GM10248 (cell line): ENCODE measurements around the gene USP10.
A peak's percentile ranks its signal among the peaks of the same experiment; 100 is the strongest.

Experiments
- CTCF ChIA-PET: fragments of 300-600 bp; sonication (Branson Sonifier 250); formaldehyde crosslinking; extraction: SDS; loops from one replicate; lab custom pipeline; 2021; ENCODE audit warnings: antibody characterized with exemption; lab: Yijun Ruan, JAX
- POLR2A ChIA-PET: fragments of 350-650 bp; sonication (Branson Sonifier 250); formaldehyde crosslinking; extraction: SDS; loops from one replicate; lab custom pipeline; 2020; ENCODE audit warnings: antibody characterized with exemption; lab: Yijun Ruan, JAX
- DNase-seq: peaks from one replicate; pipeline ENCODE4 v3.0.0; 2012; ENCODE audit errors: extremely low spot score
- CTCF ChIP-seq: IDR thresholded peaks from 2 replicates; pipeline ENCODE4 v1.5.1; 2012; ENCODE audit warnings: mild to moderate bottlenecking, low read depth; ENCODE audit errors: extremely low read depth, missing control alignments, control extremely low read depth

Gene USP10

GRCh38 chr16:84663433-84664101 is 36.2 kb upstream of the USP10 start:
- peak; percentile 63 for DNase-seq
- peak; percentile 1 for TF ChIP-seq CTCF
- ChIA-PET POLR2A (interaction anchor here (0.7 kb wide), 1 partner anchor 15 kb away, joined by 3 read pairs; the partner anchor contains the start of gene KLHL36), CTCF (interaction anchor here (0.8 to 5.4 kb wide), 13 partner anchors 9 to 157 kb away, joined by 3 to 63 read pairs (median 4); no protein-coding TSS in a partner anchor)

- TF ChIP-seq CTCF = no peak
- no peak for DNase-seq
- CTCF ChIA-PET = interaction anchor here (0.9 to 5.4 kb wide), 8 partner anchors 7 to 74 kb away, joined by 3 to 63 read pairs (median 4); no protein-coding TSS in a partner anchor
- POLR2A ChIA-PET = no interaction called here
Measured at GRCh38 chr16:84665359-84665758, 34.4 kb upstream of the USP10 start.

GRCh38 chr16:84665843-84666242 is 34.0 kb upstream of the USP10 start:
- CTCF ChIA-PET = interaction anchor here (0.9 to 1.9 kb wide), 6 partner anchors 9 to 74 kb away, joined by 3 to 5 read pairs (median 3); no protein-coding TSS in a partner anchor
- no peak for DNase-seq

GRCh38 chr16:84667600-84668309 is 32.0 kb upstream of the USP10 start:
- TF ChIP-seq CTCF = no peak
- ChIA-PET CTCF (interaction anchor here (0.9 to 1.2 kb wide), 2 partner anchors 11 to 59 kb away, joined by 3 read pairs; no protein-coding TSS in a partner anchor), POLR2A (no interaction called here)
- DNase-seq = no peak

More at GRCh38 chr16:84665843-84666242, 34.0 kb upstream of the USP10 start:
- TF ChIP-seq CTCF = no peak
- POLR2A ChIA-PET = no interaction called here

- TF ChIP-seq CTCF = no peak
- DNase-seq = no peak
- CTCF ChIA-PET = interaction anchor here (0.8 to 4.7 kb wide), 8 partner anchors 16 to 282 kb away, joined by 3 to 51 read pairs (median 4); no protein-coding TSS in a partner anchor
- POLR2A ChIA-PET = no interaction called here
Measured at GRCh38 chr16:84670063-84670462, 29.7 kb upstream of the USP10 start.
